Neutrophil (primary cell): ENCODE results near the gene SORCS2.

Experiments
- H3K27ac ChIP-seq: fragments of 200-600 bp; sonication (generic); 2 replicates; pipeline ENCODE4 v1.5.1; 2016; ENCODE audit warnings: mild to moderate bottlenecking, moderate library complexity
- H3K27me3 ChIP-seq: fragments of 200-600 bp; sonication (generic); 2 replicates; pipeline ENCODE4 v1.6.0; 2016; ENCODE audit warnings: mild to moderate bottlenecking
- H3K36me3 ChIP-seq: fragments of 200-600 bp; sonication (generic); 2 replicates; pipeline ENCODE4 v1.5.1; 2017
- H3K4me1 ChIP-seq, 2 experiments: fragments of 200-600 bp in 1 of 2; sonication (generic) in 1 of 2; 1 replicate in 1 of 2; 2 replicates in 1 of 2; pipeline versions ENCODE4 v1.5.1 to v1.6.1; 2013 to 2016; ENCODE audit warnings: low read depth in 1 of 2, low read length in 1 of 2, mild to moderate bottlenecking in 1 of 2, moderate library complexity in 1 of 2; ENCODE audit not compliant: control insufficient read depth in 1 of 2, insufficient read depth in 1 of 2
- H3K4me3 ChIP-seq, 2 experiments: fragments of 200-600 bp in 1 of 2; sonication (generic) in 1 of 2; 1 replicate in 1 of 2; 2 replicates in 1 of 2; pipeline ENCODE4 v1.5.1; 2013 to 2016; ENCODE audit warnings: low read depth in 1 of 2, low read length in 1 of 2, mild to moderate bottlenecking in 1 of 2, moderate library complexity in 1 of 2
- H3K9me3 ChIP-seq: fragments of 200-600 bp; sonication (generic); 2 replicates; pipeline ENCODE4 v1.5.1; 2016
- TF ChIP-seq, protein P1 (sequence below): fragments of 200-600 bp; sonication (generic); IDR thresholded peaks from 2 replicates; pipeline ENCODE4 v1.5.1; 2016; ENCODE audit warnings: antibody characterized with exemption

Gene SORCS2

GRCh38 chr4:7306021-7306965 lies 114.0 kb downstream of the SORCS2 start:
- Histone ChIP-seq H3K4me1 (no peaks in the 10 kb centered on the region), H3K4me3 (no peak overlapping the region), H3K9me3 (no peaks in the 10 kb centered on the region), H3K36me3 (no peaks in the 10 kb centered on the region), H3K27me3 (peaks cover 15% of the 10 kb centered on the region), H3K27ac (no peak overlapping the region)
- TF ChIP-seq, protein P1, sequence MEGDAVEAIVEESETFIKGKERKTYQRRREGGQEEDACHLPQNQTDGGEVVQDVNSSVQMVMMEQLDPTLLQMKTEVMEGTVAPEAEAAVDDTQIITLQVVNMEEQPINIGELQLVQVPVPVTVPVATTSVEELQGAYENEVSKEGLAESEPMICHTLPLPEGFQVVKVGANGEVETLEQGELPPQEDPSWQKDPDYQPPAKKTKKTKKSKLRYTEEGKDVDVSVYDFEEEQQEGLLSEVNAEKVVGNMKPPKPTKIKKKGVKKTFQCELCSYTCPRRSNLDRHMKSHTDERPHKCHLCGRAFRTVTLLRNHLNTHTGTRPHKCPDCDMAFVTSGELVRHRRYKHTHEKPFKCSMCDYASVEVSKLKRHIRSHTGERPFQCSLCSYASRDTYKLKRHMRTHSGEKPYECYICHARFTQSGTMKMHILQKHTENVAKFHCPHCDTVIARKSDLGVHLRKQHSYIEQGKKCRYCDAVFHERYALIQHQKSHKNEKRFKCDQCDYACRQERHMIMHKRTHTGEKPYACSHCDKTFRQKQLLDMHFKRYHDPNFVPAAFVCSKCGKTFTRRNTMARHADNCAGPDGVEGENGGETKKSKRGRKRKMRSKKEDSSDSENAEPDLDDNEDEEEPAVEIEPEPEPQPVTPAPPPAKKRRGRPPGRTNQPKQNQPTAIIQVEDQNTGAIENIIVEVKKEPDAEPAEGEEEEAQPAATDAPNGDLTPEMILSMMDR = no peak

DNA sequence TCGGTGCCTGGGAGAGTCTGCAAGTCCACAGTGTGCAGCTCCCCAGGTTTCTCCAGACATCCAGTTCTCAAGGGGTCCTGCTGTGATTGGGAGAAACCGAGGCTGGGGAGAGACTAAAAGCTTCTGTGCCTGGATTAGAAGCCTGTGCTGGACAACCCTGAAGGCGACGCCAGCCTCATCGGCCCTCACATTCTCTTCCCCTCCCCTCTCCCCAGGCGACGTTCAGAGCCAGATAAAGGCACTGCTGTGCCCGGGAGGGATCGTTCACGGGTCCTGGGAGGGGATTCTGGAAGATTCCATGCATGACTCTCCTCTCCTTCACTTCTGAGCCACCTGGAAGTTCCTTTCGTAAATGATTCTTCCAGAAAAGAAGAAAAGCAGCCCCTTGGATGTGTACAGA lies 114.6 kb downstream of the SORCS2 start:
- no peaks in the 10 kb centered on the region for H3K9me3 ChIP-seq
- peaks cover 15% of the 10 kb centered on the region for H3K27me3 ChIP-seq
- H3K36me3 ChIP-seq = no peaks in the 10 kb centered on the region
- TF ChIP-seq, protein P1 = no peak
- no peaks in the 10 kb centered on the region for H3K4me1 ChIP-seq
- no peak overlapping the region for H3K27ac ChIP-seq
- no peak overlapping the region for H3K4me3 ChIP-seq

DNA sequence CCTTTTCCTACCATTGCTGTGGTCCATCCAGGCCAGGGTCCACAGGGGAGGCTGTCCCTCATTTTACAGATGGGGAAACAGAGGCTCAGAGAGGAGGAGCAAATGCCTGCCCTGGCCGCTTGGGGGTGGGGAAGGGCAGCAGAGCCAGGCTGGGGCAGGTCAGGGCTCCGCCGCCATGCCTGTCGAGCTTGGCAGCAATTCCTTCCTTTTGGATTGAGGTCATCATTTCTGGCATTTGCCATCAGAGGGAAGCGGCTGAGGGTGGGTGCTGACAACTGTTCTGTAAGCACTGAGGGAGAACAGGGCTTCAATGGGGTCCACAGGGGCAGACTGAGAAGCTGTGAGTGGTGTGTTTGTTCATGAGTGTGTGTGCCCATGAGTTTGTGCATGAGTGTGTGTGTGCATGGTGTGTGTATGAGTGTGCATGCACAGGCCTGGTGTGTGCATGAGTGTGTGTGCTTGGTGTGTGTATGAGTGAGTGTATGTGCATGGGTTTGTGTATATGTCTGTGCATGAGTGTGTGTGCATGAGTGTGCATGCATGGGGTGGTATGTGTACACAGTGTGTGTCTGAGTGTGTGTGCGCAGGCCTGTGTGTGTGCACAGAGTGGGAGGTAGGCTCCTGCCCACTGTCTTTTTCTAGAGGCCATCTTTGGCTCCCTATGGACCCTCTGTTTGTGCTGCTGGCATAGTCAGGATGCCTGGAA lies 115.2 kb downstream of the SORCS2 start:
- Histone ChIP-seq H3K9me3 (no peaks in the 10 kb centered on the region), H3K27me3 (peaks cover 15% of the 10 kb centered on the region), H3K4me3 (no peak overlapping the region), H3K36me3 (no peaks in the 10 kb centered on the region), H3K4me1 (no peaks in the 10 kb centered on the region), H3K27ac (no peak overlapping the region)
- TF ChIP-seq, protein P1 = no peak

- Histone ChIP-seq H3K9me3 (no peaks in the 10 kb centered on the region), H3K27me3 (peaks cover 15% of the 10 kb centered on the region), H3K36me3 (no peaks in the 10 kb centered on the region), H3K4me3 (no peak overlapping the region), H3K4me1 (no peaks in the 10 kb centered on the region), H3K27ac (no peak overlapping the region)
- TF ChIP-seq, protein P1 = no peak
These were observed 116.8 kb downstream of the SORCS2 start for GRCh38 chr4:7309181-7309580.

DNA sequence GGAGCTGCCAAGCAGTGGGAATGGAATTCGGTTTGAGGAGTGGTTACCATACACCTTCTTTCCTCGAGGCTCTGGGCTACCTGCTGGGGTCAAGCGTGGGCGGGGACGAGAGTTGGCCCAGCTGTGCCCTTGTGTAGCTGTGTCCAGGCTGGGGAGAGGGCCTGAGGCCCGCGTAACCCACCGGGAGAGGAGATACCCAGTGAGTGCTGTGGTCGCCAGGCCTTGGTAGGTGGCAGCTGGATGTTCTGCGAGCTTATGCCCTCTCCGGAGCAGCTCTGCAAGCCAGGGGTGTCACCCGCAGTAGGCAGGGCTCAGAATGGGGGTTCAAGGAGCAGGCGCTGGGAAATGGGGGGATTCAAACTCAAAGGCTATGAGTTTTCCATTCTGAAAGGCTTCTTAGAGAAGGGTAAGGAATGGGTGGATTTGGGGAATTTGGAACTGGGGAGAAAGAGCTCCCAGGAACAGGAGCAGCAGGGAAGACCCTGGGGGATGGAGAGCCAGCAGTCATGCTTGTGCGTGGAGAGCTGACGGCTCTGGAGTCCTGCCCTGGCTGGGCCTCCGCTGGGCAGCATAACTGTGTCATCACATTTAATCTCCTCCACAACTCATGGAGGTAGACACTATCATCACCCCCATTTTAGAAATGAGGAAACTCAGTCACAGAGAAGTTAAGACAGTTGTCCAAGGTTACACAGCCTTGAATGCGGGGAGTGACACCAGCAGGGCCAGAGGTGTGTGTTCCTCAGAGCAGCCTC lies 117.5 kb downstream of the SORCS2 start:
- peaks cover 15% of the 10 kb centered on the region for H3K27me3 ChIP-seq
- H3K36me3 ChIP-seq = no peaks in the 10 kb centered on the region
- no peaks in the 10 kb centered on the region for H3K9me3 ChIP-seq
- no peaks in the 10 kb centered on the region for H3K4me1 ChIP-seq
- H3K4me3 ChIP-seq = no peak overlapping the region
- TF ChIP-seq, protein P1 = no peak
- no peak overlapping the region for H3K27ac ChIP-seq
